Activated naive CD8-positive, alpha-beta T cell treated with anti-CD3 and anti-CD28 coated beads, Interleukin-2, amount 50 U/mL, for 24 hours (primary cell): ENCODE data around the gene FNIP2.
"Not testable (repeated sequence)": the region's sequence is repeated elsewhere in the genome, so short reads cannot be mapped to it uniquely, and the experiment has no call there.

Experiments used
- ATAC-seq: fragments of 150-1000 bp; cut with Tn5 transposase; one replicate; pipeline ENCODE4 v1.10.0; 2021
- DNase-seq: peaks from one replicate; pipeline ENCODE4 v3.0.0; 2021
- H3K27ac Mint-ChIP-seq: one replicate; pipeline ENCODE4 v1.8.0; 2021; ENCODE audit warnings: mild to moderate bottlenecking, mixed read lengths
- H3K27me3 Mint-ChIP-seq: one replicate; pipeline ENCODE4 v1.8.0; 2021; ENCODE audit warnings: mixed read lengths
- H3K36me3 Mint-ChIP-seq: one replicate; pipeline ENCODE4 v1.8.0; 2021; ENCODE audit warnings: low read depth, mixed read lengths
- H3K4me1 Mint-ChIP-seq: one replicate; pipeline ENCODE4 v1.8.0; 2021; ENCODE audit warnings: mixed read lengths
- H3K4me3 Mint-ChIP-seq: one replicate; pipeline ENCODE4 v1.8.0; 2021; ENCODE audit warnings: mild to moderate bottlenecking, moderate library complexity, mixed read lengths
- H3K9me3 Mint-ChIP-seq: one replicate; pipeline ENCODE4 v1.8.0; 2021; ENCODE audit warnings: mixed read lengths

Gene FNIP2

DNA sequence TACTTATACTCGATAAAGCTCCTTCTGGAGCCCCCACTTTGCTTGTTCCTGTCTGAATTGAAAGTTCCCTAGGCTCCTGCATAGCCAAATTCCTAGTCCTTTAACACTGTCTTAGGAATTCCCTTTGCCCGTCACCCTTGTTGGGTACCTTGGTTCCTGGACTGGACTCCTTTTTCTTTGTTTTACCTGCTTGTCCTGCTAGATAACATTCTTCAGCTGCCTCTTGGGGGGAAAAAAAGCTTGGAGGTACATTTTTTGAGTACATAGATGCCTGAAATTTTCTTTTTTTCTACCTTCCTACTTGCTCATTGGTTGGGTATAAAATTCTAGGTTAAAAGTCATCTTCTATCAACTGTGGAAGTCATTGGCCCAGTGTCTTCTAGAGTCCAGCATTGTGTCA is 179.2 kb downstream of the FNIP2 start:
- peaks cover 9% of the 10 kb centered on the region for H3K27me3 Mint-ChIP-seq
- peaks cover 5% of the 10 kb centered on the region for H3K4me1 Mint-ChIP-seq
- H3K36me3 Mint-ChIP-seq, result peaks cover 6% of the 10 kb centered on the region
- no peak overlapping the region for H3K4me3 Mint-ChIP-seq
- peaks cover 18% of the 10 kb centered on the region for H3K9me3 Mint-ChIP-seq
- no peak for DNase-seq
- no peak for ATAC-seq
- H3K27ac Mint-ChIP-seq, result no peak overlapping the region

DNA sequence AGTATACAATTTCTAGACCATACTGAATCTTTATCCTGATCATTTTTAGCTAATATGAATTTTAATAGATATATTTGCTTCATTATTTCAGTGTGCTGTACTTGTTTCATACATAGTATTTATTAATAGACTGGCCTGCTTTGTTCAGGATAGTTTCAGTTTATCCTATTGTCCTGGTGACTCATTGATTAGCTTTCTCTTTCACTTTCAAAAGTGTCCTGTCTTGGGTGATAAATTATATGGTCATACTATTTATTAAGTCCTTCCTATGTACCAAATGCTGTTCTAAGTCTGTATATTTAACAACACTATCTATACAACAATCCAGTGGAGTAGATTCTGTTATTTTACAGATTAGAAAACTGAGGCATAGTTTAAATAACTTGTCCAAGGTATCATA is 180.3 kb downstream of the FNIP2 start:
- DNase-seq, result no peak
- H3K27ac Mint-ChIP-seq, result no peak overlapping the region
- peaks cover 9% of the 10 kb centered on the region for H3K27me3 Mint-ChIP-seq
- H3K9me3 Mint-ChIP-seq, result peaks cover 18% of the 10 kb centered on the region
- H3K4me1 Mint-ChIP-seq, result peaks cover 5% of the 10 kb centered on the region
- H3K4me3 Mint-ChIP-seq, result no peak overlapping the region
- no peak for ATAC-seq
- H3K36me3 Mint-ChIP-seq, result peaks cover 6% of the 10 kb centered on the region

DNA sequence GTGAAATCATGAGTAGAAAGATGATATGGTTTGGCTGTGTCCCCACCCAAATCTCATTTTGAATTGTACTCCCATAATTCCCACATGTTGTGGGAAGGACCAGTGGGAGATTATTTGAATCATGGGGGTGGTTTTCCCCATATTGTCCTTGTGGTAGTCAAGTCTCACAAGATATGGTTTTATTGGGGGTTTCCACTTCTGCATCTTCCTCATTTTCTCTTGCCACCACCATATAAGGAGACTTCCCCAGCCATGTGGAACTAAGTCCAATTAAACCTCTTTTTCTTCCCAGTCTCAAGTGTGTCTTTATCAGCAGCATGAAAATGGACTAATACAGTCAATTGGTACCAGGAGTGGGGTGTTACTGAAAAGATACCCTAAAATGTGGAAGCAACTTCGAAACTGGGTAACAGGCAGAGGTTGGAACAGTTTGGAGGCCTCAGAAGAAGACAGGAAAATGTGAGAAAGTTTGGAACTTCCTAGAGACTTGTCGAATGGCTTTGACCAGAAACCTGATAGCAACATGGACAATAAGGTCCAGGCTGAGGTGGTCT is 183.5 kb downstream of the FNIP2 start:
- not testable (repeated sequence) for H3K4me3 Mint-ChIP-seq, H3K27ac Mint-ChIP-seq, H3K4me1 Mint-ChIP-seq

DNA sequence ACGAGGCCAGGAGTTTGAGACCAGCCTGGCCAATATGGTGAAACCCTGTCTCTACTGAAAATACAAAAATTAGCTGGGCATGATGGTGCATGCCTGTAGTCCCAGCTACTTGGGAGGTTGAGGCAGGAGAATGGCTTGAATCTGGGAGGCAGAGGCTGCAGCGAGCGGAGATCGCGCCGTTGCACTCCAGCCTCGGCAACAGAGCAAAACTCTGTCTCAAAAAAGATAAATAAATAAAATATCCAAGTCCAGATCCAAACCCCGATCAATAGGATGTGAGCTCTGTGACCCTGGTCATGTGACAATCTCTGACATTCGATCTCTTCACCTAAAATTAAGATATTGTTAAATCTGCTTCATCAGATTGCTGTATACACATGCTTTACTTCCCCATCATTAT is 187.5 kb downstream of the FNIP2 start:
- peaks cover 16% of the 10 kb centered on the region for H3K9me3 Mint-ChIP-seq
- not testable (repeated sequence) for H3K4me1 Mint-ChIP-seq, ATAC-seq, H3K27me3 Mint-ChIP-seq, DNase-seq, H3K36me3 Mint-ChIP-seq, H3K27ac Mint-ChIP-seq, H3K4me3 Mint-ChIP-seq

More for the DNA sequence above, 183.5 kb downstream of the FNIP2 start:
- H3K27me3 Mint-ChIP-seq, H3K36me3 Mint-ChIP-seq, DNase-seq, ATAC-seq: not testable (repeated sequence)
- H3K9me3 Mint-ChIP-seq, result peaks cover 18% of the 10 kb centered on the region

DNA sequence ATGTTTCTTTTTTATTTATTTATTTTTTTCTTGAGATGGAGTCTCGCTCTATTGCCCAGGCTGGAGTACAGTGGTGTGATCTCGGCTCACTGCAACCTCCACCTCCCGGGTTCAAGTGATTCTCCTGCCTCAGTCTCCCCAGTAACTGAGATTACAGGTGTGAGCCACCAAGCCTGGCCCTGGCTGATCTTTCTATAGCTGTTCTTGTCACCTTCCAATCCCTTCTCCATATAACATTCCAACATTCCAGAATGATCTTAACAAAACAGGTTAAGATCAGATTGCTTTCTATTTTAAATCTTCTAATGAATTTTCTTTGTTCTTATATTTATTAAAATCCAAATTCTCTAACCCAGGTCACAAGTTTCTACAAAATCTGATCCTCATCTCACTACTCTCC is 188.1 kb downstream of the FNIP2 start:
- H3K27ac Mint-ChIP-seq, DNase-seq, H3K4me1 Mint-ChIP-seq, H3K27me3 Mint-ChIP-seq, H3K4me3 Mint-ChIP-seq, ATAC-seq, H3K36me3 Mint-ChIP-seq: not testable (repeated sequence)
- peaks cover 11% of the 10 kb centered on the region for H3K9me3 Mint-ChIP-seq
